ENCODE data around the gene TBCD. TPM values are rescaled to one million over a fixed set of nuclear protein-coding genes. Genes with fewer than 3 reads are reported as not detected.

Gene TBCD
- polyA plus RNA-seq, 2 of the 4 experiments (the other 2 are of a cell fraction): 33.5 to 49.1 TPM

GRCh38 chr17:82722341-82723013 is 29.4 kb upstream of the TBCD start:
- POLR2A ChIA-PET: interaction anchor here (0.6 kb wide), 1 partner anchor 44 kb away, joined by 3 read pairs; no protein-coding TSS in a partner anchor

GRCh38 chr17:82723169-82723807 is 28.6 kb upstream of the TBCD start:
- ATAC-seq (no peak), DNase-seq (ENCODE audit: low read depth in 1 of 2, low spot score in 1 of 2) (no peak), FAIRE-seq (no peak)
- Histone ChIP-seq H3K9me3 (no peaks in the 10 kb centered on the region), H3K4me2 (no peak overlapping the region), H3K27ac (no peak overlapping the region), H3K4me3 (no peak overlapping the region), H3K4me1 (no peaks in the 10 kb centered on the region)
- 95% methylated on average over 25 of the region's 26 CpGs for WGBS (ENCODE audit: missing lambda C conversion rate)
- ChIA-PET CTCF (interaction anchor here (0.9 to 2.3 kb wide), 5 partner anchors 10 to 55 kb away, joined by 3 to 11 read pairs (median 4); no protein-coding TSS in a partner anchor), POLR2A (no interaction called here)
- TF ChIP-seq CHD2 (IDR thresholded peaks at IDR 0.05; ENCODE audit: low read length, partially characterized antibody) (no peak), PBX3 (IDR thresholded peaks at IDR 0.05) (no peak), MAFK (IDR thresholded peaks at IDR 0.05; ENCODE audit: partially characterized antibody) (no peak), RNF2 (IDR thresholded peaks at IDR 0.05; ENCODE audit: borderline replicate concordance, low read depth) (no peak), ATOH8 (CRISPR knock-in tag; IDR thresholded peaks at IDR 0.05; ENCODE audit: low read depth) (no peak), KDM1A (IDR thresholded peaks at IDR 0.05; ENCODE audit: low read depth) (peak; percentile 81; the same call in 1 of the 2 replicates), MYC (IDR thresholded peaks at IDR 0.05; ENCODE audit: borderline replicate concordance, low read length) (no peak), ELK1 (IDR thresholded peaks at IDR 0.05; ENCODE audit: low read depth, low read length) (no peak)

More at GRCh38 chr17:82722341-82723013, 29.4 kb upstream of the TBCD start:
- TF ChIP-seq HMGXB4 (CRISPR knock-in tag; IDR thresholded peaks at IDR 0.05; ENCODE audit: borderline replicate concordance) (no peak), EHMT2 (IDR thresholded peaks at IDR 0.05; ENCODE audit: low read depth) (no peak), PHF8 (IDR thresholded peaks at IDR 0.05; ENCODE audit: borderline replicate concordance, low read depth) (no peak), RFX5 (IDR thresholded peaks at IDR 0.05) (no peak)
- peaks cover 6% of the 10 kb centered on the region for H3K4me1 ChIP-seq
- H3K9me3 ChIP-seq: no peaks in the 10 kb centered on the region
- H3K4me3 ChIP-seq: no peak overlapping the region
- CTCF ChIA-PET: interaction anchor here (0.9 to 2.3 kb wide), 6 partner anchors 10 to 54 kb away, joined by 3 to 11 read pairs (median 4); no protein-coding TSS in a partner anchor
- no peak overlapping the region for H3K4me2 ChIP-seq
- WGBS (ENCODE audit: missing lambda C conversion rate): 91% methylated on average over 19 of the region's 19 CpGs
- H3K27ac ChIP-seq: no peak overlapping the region
- DNase-seq (ENCODE audit: low read depth in 1 of 2, low spot score in 1 of 2) (no peak), ATAC-seq (no peak), FAIRE-seq (no peak)

- no peak overlapping the region for H3K4me3 ChIP-seq
- FAIRE-seq: no peak
- ChIA-PET CTCF (interaction anchor here (0.6 to 6.0 kb wide), 3 partner anchors 11 to 58 kb away, joined by 3 to 23 read pairs (median 3); no protein-coding TSS in a partner anchor), POLR2A (no interaction called here)
- H3K9me3 ChIP-seq: no peaks in the 10 kb centered on the region
- no peak; a peak in 1 of 6 replicates for ATAC-seq
- H3K4me2 ChIP-seq: no peak overlapping the region
- no peaks in the 10 kb centered on the region for H3K4me1 ChIP-seq
- no peak for DNase-seq (ENCODE audit: low read depth in 1 of 2, low spot score in 1 of 2)
- no peak for TF ChIP-seq RNF2 (IDR thresholded peaks at IDR 0.05; ENCODE audit: borderline replicate concordance, low read depth)
- no peak for TF ChIP-seq JUNB (IDR thresholded peaks at IDR 0.05)
- TF ChIP-seq BHLHE40 (IDR thresholded peaks at IDR 0.05; ENCODE audit: low read depth, low read length): no peak
- no peak for TF ChIP-seq MYC (IDR thresholded peaks at IDR 0.05; ENCODE audit: borderline replicate concordance, low read length)
- H3K27ac ChIP-seq: no peak overlapping the region
- 91% methylated on average over 9 of the region's 10 CpGs for WGBS (ENCODE audit: missing lambda C conversion rate)
These were observed 25.4 kb upstream of the TBCD start for GRCh38 chr17:82726427-82726826.
